Measurements from ENCODE around the gene UBE2E2.

DNA sequence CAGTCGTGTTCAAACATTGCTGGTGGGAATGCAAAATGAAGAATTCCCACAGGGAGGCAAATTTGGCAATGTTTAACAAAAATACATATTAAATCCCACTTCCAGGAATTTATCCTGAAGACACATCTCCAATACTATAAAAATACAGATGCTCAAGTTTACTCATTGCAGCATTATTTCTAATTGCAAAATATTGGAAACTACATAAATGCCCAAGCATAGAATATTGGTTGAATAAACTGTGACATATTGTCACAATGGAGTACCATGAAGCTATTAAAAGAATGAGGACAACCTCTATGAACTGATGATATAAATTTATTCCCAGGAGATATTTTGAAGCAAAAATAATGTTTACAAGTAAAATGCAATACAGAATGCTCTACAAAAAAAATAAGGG lies 49.7 kb upstream of the UBE2E2 start:
- TF ChIP-seq ZNF274 (IDR thresholded peaks at IDR 0.05; ENCODE audit: low read depth, low read length) (no peak), SUZ12 (IDR thresholded peaks at IDR 0.05; ENCODE audit: extremely low read depth, insufficient read depth, insufficient read length) (no peak)

All from NT2/D1 (cell line).